Neutrophil (primary cell): ENCODE measurements around the gene ENOSF1.

Source experiments
- H3K27ac ChIP-seq: fragments of 200-600 bp; sonication (generic); 2 replicates; pipeline ENCODE4 v1.5.1; 2016; ENCODE audit warnings: mild to moderate bottlenecking, moderate library complexity
- H3K27me3 ChIP-seq: fragments of 200-600 bp; sonication (generic); 2 replicates; pipeline ENCODE4 v1.6.0; 2016; ENCODE audit warnings: mild to moderate bottlenecking
- H3K36me3 ChIP-seq: fragments of 200-600 bp; sonication (generic); 2 replicates; pipeline ENCODE4 v1.5.1; 2017
- H3K4me1 ChIP-seq, 2 experiments: fragments of 200-600 bp in 1 of 2; sonication (generic) in 1 of 2; 1 replicate in 1 of 2; 2 replicates in 1 of 2; pipeline versions ENCODE4 v1.5.1 to v1.6.1; 2013 to 2016; ENCODE audit warnings: low read depth in 1 of 2, low read length in 1 of 2, mild to moderate bottlenecking in 1 of 2, moderate library complexity in 1 of 2; ENCODE audit not compliant: control insufficient read depth in 1 of 2, insufficient read depth in 1 of 2
- H3K4me3 ChIP-seq, 2 experiments: fragments of 200-600 bp in 1 of 2; sonication (generic) in 1 of 2; 1 replicate in 1 of 2; 2 replicates in 1 of 2; pipeline ENCODE4 v1.5.1; 2013 to 2016; ENCODE audit warnings: low read depth in 1 of 2, low read length in 1 of 2, mild to moderate bottlenecking in 1 of 2, moderate library complexity in 1 of 2
- H3K9me3 ChIP-seq: fragments of 200-600 bp; sonication (generic); 2 replicates; pipeline ENCODE4 v1.5.1; 2016
- TF ChIP-seq, protein P1 (sequence below): fragments of 200-600 bp; sonication (generic); IDR thresholded peaks from 2 replicates; pipeline ENCODE4 v1.5.1; 2016; ENCODE audit warnings: antibody characterized with exemption

Gene ENOSF1

DNA sequence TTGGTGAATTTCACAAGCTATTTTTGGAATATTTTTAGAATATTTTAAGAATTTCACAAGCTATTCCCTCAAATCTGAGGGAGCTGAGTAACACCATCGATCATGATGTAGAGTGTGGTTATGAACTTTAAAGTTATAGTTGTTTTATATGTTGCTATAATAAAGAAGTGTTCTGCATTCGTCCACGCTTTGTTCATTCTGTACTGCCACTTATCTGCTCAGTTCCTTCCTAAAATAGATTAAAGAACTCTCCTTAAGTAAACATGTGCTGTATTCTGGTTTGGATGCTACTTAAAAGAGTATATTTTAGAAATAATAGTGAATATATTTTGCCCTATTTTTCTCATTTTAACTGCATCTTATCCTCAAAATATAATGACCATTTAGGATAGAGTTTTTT, 39.1 kb downstream of the ENOSF1 start:
- Histone ChIP-seq H3K36me3 (peaks cover 78% of the 10 kb centered on the region), H3K27me3 (no peaks in the 10 kb centered on the region), H3K4me3 (no peak overlapping the region), H3K27ac (no peak overlapping the region), H3K4me1 (no peaks in the 10 kb centered on the region), H3K9me3 (no peaks in the 10 kb centered on the region)
- TF ChIP-seq, protein P1, sequence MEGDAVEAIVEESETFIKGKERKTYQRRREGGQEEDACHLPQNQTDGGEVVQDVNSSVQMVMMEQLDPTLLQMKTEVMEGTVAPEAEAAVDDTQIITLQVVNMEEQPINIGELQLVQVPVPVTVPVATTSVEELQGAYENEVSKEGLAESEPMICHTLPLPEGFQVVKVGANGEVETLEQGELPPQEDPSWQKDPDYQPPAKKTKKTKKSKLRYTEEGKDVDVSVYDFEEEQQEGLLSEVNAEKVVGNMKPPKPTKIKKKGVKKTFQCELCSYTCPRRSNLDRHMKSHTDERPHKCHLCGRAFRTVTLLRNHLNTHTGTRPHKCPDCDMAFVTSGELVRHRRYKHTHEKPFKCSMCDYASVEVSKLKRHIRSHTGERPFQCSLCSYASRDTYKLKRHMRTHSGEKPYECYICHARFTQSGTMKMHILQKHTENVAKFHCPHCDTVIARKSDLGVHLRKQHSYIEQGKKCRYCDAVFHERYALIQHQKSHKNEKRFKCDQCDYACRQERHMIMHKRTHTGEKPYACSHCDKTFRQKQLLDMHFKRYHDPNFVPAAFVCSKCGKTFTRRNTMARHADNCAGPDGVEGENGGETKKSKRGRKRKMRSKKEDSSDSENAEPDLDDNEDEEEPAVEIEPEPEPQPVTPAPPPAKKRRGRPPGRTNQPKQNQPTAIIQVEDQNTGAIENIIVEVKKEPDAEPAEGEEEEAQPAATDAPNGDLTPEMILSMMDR, result no peak

DNA sequence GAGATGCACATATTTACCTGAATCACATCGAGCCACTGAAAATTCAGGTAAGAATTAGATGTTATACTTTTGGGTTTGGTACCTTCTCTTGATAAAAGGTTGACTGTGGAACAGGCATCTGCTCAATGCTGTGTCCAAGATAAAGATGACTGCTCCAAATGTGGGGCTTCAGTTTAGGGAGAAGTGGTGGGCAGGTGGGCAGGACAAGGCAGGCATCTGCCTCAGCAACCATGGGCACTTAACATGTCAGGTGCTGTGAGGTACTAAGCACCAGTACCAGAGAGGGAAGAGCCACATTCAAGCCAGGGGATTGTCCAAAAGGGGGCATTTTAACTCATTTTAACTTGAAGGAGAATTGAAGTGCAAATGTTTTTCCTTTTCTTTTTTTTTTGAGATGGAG, 41.0 kb downstream of the ENOSF1 start:
- no peaks in the 10 kb centered on the region for H3K27me3 ChIP-seq
- TF ChIP-seq, protein P1, result no peak
- H3K9me3 ChIP-seq, result no peaks in the 10 kb centered on the region
- H3K27ac ChIP-seq, result no peak overlapping the region
- no peak overlapping the region for H3K4me3 ChIP-seq
- peaks cover 60% of the 10 kb centered on the region for H3K36me3 ChIP-seq
- H3K4me1 ChIP-seq, result no peaks in the 10 kb centered on the region

DNA sequence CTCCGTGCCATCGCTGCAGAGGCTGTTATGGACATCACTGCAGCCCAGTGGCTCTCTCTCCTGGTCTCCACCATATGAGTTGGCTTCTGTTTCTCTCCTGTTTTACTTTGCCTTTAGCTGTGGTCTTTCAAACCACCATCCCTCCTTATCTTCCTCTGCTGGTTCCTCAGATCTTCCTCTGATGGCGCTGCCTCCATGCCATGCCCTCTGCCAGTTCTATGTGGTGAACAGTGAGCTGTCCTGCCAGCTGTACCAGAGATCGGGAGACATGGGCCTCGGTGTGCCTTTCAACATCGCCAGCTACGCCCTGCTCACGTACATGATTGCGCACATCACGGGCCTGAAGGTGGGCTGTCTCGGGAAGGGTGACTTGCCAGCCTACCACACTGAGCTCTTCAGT, 41.9 kb downstream of the ENOSF1 start:
- H3K27me3 ChIP-seq, result no peaks in the 10 kb centered on the region
- no peaks in the 10 kb centered on the region for H3K4me1 ChIP-seq
- H3K27ac ChIP-seq, result no peak overlapping the region
- H3K9me3 ChIP-seq, result no peaks in the 10 kb centered on the region
- TF ChIP-seq, protein P1, result no peak
- no peak overlapping the region for H3K4me3 ChIP-seq
- H3K36me3 ChIP-seq, result peaks cover 54% of the 10 kb centered on the region

DNA sequence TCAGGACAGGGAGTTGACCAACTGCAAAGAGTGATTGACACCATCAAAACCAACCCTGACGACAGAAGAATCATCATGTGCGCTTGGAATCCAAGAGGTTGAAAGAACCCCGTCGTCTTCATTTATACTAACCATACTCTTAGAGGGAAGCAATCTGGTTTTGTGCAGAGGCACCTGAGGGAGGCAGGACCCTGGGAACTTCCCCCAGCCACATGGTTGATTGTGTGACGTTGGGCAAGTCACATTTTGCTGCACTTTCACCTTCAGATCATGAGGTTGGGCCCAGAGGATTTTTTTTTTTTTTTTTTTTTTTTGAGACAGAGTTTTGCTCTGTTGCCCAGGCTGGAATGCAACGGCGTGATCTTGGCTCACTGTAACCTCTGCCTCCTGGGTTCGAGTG, 43.4 kb downstream of the ENOSF1 start:
- Histone ChIP-seq H3K4me3 (no peak overlapping the region), H3K36me3 (peaks cover 40% of the 10 kb centered on the region), H3K4me1 (no peaks in the 10 kb centered on the region), H3K9me3 (no peaks in the 10 kb centered on the region), H3K27ac (no peak overlapping the region), H3K27me3 (no peaks in the 10 kb centered on the region)
- TF ChIP-seq, protein P1, result no peak

DNA sequence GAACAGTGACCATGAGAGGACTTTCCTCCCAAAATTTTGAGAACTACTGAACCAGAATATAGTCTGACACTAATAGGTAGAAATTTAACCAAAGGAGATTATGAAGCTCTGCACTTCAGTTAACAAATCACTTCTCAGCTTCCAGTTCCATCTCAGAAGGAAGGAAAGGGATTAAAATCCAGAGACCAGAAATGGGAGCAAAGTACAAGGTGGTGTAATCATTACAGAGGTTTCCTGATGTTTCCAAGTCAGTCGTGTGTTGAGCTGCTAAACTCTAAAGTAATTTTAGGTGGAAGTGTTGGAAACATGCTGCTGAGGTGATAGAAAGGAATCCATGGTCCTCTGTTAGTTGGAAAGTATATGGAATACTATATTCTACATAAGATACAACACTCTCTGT, 44.2 kb downstream of the ENOSF1 start:
- TF ChIP-seq, protein P1, result no peak
- H3K27ac ChIP-seq, result no peak overlapping the region
- H3K27me3 ChIP-seq, result no peaks in the 10 kb centered on the region
- no peaks in the 10 kb centered on the region for H3K4me1 ChIP-seq
- peaks cover 34% of the 10 kb centered on the region for H3K36me3 ChIP-seq
- H3K4me3 ChIP-seq, result no peak overlapping the region
- H3K9me3 ChIP-seq, result no peaks in the 10 kb centered on the region

DNA sequence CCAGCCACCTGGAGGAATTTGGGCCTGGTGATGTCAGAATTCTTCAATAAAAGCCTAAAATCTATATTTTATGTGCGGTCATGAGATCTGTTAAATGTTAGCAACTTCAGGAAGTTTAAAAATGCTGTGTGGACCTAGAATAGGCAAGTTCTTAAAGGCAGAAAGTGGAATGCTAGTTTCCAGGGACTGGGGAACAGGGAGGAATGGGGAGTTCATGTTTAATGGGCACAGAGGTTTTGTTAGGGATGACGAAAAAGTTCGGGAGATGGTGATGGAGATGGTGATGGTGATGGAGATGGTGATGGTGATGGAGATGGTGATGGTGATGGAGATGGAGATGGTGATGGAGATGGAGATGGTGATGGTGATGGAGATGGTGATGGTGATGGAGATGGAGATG, 45.8 kb downstream of the ENOSF1 start:
- H3K36me3 ChIP-seq, result peaks cover 21% of the 10 kb centered on the region

More for the DNA sequence above, 45.8 kb downstream of the ENOSF1 start:
- Histone ChIP-seq H3K27ac (no peak overlapping the region), H3K9me3 (no peaks in the 10 kb centered on the region), H3K4me1 (no peaks in the 10 kb centered on the region), H3K27me3 (no peaks in the 10 kb centered on the region), H3K4me3 (no peak overlapping the region)
- TF ChIP-seq, protein P1, result no peak
